ENCODE measurements around the gene SSBP2. TPM values are rescaled to one million over a fixed set of nuclear protein-coding genes. Genes with fewer than 3 reads are reported as not detected.

Gene SSBP2
- total and polyA plus RNA-seq, 2 donors from 2014 or later: 17.0 to 57.1 TPM

DNA sequence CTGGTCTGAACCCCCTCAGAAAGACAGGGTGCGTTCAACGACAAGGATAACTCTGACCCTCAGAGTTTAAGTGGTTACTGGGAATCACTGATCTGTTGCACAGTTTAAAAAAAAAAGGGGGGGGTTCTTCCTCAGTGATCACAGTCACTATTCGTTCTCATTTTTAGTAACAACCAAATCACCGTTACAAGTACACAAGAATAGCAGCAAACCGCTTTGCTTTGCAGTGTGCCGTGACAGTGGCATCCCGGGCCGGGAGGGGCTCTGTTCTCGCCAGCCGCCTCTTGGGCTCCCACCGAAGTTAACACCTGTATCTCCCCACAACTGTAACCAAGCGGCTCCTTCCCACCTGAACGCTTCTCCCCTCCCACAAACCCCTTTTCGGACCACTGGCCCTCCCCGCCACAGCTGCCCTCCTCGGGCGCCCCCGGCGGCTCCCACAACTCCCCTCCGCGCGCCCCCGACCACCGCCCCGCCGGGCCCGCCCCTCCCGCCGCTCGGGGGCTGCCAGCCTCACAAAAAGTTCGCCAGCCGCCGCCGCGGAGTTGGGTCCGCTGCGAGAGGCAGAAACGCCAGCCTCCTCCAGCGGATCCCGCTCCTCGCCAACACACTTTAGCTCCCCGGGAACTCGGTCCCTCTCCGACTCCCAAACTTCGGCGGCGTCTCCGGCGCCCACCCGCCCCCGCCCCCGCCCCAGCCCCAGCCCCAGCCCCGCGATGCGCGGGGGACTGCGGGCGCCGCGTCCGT, 1.2 kb downstream of the SSBP2 start:
- Histone ChIP-seq H3K36me3 (ENCODE audit: control insufficient read depth in 2 of 3, insufficient read depth in 3 of 3, low read length in 3 of 3) (no peaks in the 10 kb centered on the region), H3K4me3 (ENCODE audit: low read length in 3 of 3) (peak overlapping the region; percentile 54 to 73 (median 71)), H3K27me3 (ENCODE audit: control insufficient read depth, insufficient read depth, low read length) (no peaks in the 10 kb centered on the region), H3K4me1 (ENCODE audit: control insufficient read depth in 2 of 3, insufficient read depth in 2 of 3, low read depth in 1 of 3, low read length in 3 of 3) (peaks cover 0 to 8% (median 0%) of the 10 kb centered on the region in 3 donors), H3K27ac (ENCODE audit: low read depth in 2 of 2, low read length in 2 of 2) (peak overlapping the region in 1 of 2 donors; percentile 72), H3K9me3 (ENCODE audit: control insufficient read depth in 2 of 3, insufficient read depth in 1 of 3, low read length in 3 of 3) (no peaks in the 10 kb centered on the region), H3K9ac (ENCODE audit: low read length in 3 of 3) (peak overlapping the region; percentile 20 to 65 (median 22))
- TF ChIP-seq, protein P1, sequence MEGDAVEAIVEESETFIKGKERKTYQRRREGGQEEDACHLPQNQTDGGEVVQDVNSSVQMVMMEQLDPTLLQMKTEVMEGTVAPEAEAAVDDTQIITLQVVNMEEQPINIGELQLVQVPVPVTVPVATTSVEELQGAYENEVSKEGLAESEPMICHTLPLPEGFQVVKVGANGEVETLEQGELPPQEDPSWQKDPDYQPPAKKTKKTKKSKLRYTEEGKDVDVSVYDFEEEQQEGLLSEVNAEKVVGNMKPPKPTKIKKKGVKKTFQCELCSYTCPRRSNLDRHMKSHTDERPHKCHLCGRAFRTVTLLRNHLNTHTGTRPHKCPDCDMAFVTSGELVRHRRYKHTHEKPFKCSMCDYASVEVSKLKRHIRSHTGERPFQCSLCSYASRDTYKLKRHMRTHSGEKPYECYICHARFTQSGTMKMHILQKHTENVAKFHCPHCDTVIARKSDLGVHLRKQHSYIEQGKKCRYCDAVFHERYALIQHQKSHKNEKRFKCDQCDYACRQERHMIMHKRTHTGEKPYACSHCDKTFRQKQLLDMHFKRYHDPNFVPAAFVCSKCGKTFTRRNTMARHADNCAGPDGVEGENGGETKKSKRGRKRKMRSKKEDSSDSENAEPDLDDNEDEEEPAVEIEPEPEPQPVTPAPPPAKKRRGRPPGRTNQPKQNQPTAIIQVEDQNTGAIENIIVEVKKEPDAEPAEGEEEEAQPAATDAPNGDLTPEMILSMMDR (IDR thresholded peaks at IDR 0.05; ENCODE audit: borderline replicate concordance, extremely low read depth, insufficient read depth): no peak
- intact Hi-C loops (cut with DNase I): loop anchor here (5.0 to 10.0 kb wide), 2 partner anchors 103 to 245 kb away; no protein-coding TSS in a partner anchor
- FAIRE-seq: no peak
- DNase-seq: peak; percentile 62 to 84 (median 69)

DNA sequence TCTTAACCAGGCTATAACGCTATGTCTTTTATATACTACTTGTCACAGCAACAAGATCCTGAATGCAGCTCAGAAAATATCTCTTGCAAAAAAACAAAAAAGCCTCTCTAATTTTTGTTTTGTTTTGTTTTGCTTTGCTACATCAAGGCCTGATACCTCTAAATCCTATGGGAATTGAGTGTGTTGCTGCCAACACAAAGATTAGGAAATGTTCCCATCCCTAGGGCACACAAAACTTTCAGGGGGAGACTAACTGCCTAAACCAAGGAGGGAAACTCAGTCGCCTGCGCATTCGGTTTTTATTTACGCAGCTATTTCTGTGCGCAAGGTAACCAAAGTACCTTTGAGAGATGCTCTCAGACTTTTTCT, 1.7 kb downstream of the SSBP2 start:
- TF ChIP-seq, protein P1 (IDR thresholded peaks at IDR 0.05; ENCODE audit: borderline replicate concordance, extremely low read depth, insufficient read depth): no peak
- peak overlapping the region in 2 of 3 donors; percentile 22 to 65 for H3K9ac ChIP-seq (ENCODE audit: low read length in 3 of 3)
- peaks cover 0 to 8% (median 0%) of the 10 kb centered on the region in 3 donors for H3K4me1 ChIP-seq (ENCODE audit: control insufficient read depth in 2 of 3, insufficient read depth in 2 of 3, low read depth in 1 of 3, low read length in 3 of 3)
- H3K27me3 ChIP-seq (ENCODE audit: control insufficient read depth, insufficient read depth, low read length): no peaks in the 10 kb centered on the region
- intact Hi-C loops (cut with DNase I): loop anchor here (10.0 kb wide), 1 partner anchor 244 kb away; no protein-coding TSS in a partner anchor
- H3K36me3 ChIP-seq (ENCODE audit: control insufficient read depth in 2 of 3, insufficient read depth in 3 of 3, low read length in 3 of 3): no peaks in the 10 kb centered on the region
- H3K27ac ChIP-seq (ENCODE audit: low read depth in 2 of 2, low read length in 2 of 2): peak overlapping the region in 1 of 2 donors; percentile 13
- no peaks in the 10 kb centered on the region for H3K9me3 ChIP-seq (ENCODE audit: control insufficient read depth in 2 of 3, insufficient read depth in 1 of 3, low read length in 3 of 3)
- DNase-seq (peak in 4 of 5 donors; percentile 12 to 58 (median 40)), FAIRE-seq (no peak)
- peak overlapping the region; percentile 54 to 73 (median 71) for H3K4me3 ChIP-seq (ENCODE audit: low read length in 3 of 3)

DNA sequence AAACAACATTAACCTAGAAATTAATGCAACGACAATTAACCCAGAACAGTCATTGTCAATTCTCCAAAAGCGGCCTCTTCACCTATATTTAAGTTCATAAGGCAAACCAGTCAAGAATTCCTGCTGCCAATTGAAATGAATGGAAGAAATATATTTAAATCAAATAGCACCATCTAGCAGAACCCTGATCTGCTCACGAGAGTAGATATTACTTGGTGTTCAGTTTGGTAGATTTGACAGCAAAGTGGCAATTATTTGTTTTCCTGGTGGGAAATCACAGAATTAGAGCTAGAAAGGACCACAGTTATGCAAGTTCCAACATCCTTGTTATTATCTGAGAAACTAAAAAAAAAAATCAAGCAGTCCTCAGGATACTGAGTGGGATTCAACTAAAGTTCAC, 2.3 kb downstream of the SSBP2 start:
- DNase-seq (peak in 1 of 5 donors; percentile 19), FAIRE-seq (no peak)
- no peaks in the 10 kb centered on the region for H3K27me3 ChIP-seq (ENCODE audit: control insufficient read depth, insufficient read depth, low read length)
- H3K4me3 ChIP-seq (ENCODE audit: low read length in 3 of 3): peak overlapping the region in 1 of 3 donors; percentile 73
- H3K9ac ChIP-seq (ENCODE audit: low read length in 3 of 3): peak overlapping the region in 1 of 3 donors; percentile 22
- TF ChIP-seq, protein P1 (IDR thresholded peaks at IDR 0.05; ENCODE audit: borderline replicate concordance, extremely low read depth, insufficient read depth): no peak
- peaks cover 0 to 8% (median 0%) of the 10 kb centered on the region in 3 donors for H3K4me1 ChIP-seq (ENCODE audit: control insufficient read depth in 2 of 3, insufficient read depth in 2 of 3, low read depth in 1 of 3, low read length in 3 of 3)
- H3K36me3 ChIP-seq (ENCODE audit: control insufficient read depth in 2 of 3, insufficient read depth in 3 of 3, low read length in 3 of 3): no peaks in the 10 kb centered on the region
- no peaks in the 10 kb centered on the region for H3K9me3 ChIP-seq (ENCODE audit: control insufficient read depth in 2 of 3, insufficient read depth in 1 of 3, low read length in 3 of 3)
- H3K27ac ChIP-seq (ENCODE audit: low read depth in 2 of 2, low read length in 2 of 2): no peak overlapping the region
- intact Hi-C loops (cut with DNase I): loop anchor here (10.0 kb wide), 1 partner anchor 244 kb away; no protein-coding TSS in a partner anchor
